Measurements from ENCODE around the gene PPAN.
A peak's percentile ranks its signal among the peaks of the same experiment; 100 is the strongest.

Gene PPAN

GRCh38 chr19:10106100-10106936 is at the start of gene PPAN:
TSS of gene PPAN (plus strand) at chr19:10106362. CDS start at chr19:10106395, 33 bp downstream.
- DNase-seq, result peak; percentile 97

GRCh38 chr19:10061717-10062310 is 44.3 kb upstream of the PPAN start:
- DNase-seq, result no peak

GRCh38 chr19:10068205-10068604 is 38.0 kb upstream of the PPAN start:
- no peak for DNase-seq

- DNase-seq, result no peak
These were observed 37.1 kb upstream of the PPAN start for GRCh38 chr19:10069046-10069445.

- no peak for DNase-seq
These were observed 35.3 kb upstream of the PPAN start for GRCh38 chr19:10070730-10071446.

- peak; percentile 45 for DNase-seq
These were observed 32.0 kb upstream of the PPAN start for GRCh38 chr19:10074153-10074552.

- no peak for DNase-seq
These were observed 29.6 kb upstream of the PPAN start for GRCh38 chr19:10076535-10076934.

GRCh38 chr19:10078329-10078728 is 27.8 kb upstream of the PPAN start:
- no peak for DNase-seq

- DNase-seq, result no peak
These were observed 27.1 kb upstream of the PPAN start for GRCh38 chr19:10079031-10079453.

GRCh38 chr19:10083911-10084310 is 22.3 kb upstream of the PPAN start:
- no peak for DNase-seq

- DNase-seq, result no peak
These were observed 21.4 kb upstream of the PPAN start for GRCh38 chr19:10084803-10085202.

- peak; percentile 31 for DNase-seq
These were observed 20.2 kb upstream of the PPAN start, which contains the start of gene SHFL for GRCh38 chr19:10085641-10086590. TSS of gene SHFL (plus strand) at chr19:10086317. CDS start at chr19:10086428, 111 bp downstream.

- DNase-seq, result no peak
These were observed 19.5 kb upstream of the PPAN start for GRCh38 chr19:10086591-10087192.

- DNase-seq, result no peak
These were observed 18.7 kb upstream of the PPAN start for GRCh38 chr19:10087296-10088061.

- DNase-seq, result no peak
These were observed 17.1 kb upstream of the PPAN start for GRCh38 chr19:10088949-10089554.

- no peak for DNase-seq
These were observed 16.3 kb upstream of the PPAN start for GRCh38 chr19:10089801-10090375.

GRCh38 chr19:10091370-10091687 is 14.8 kb upstream of the PPAN start:
- DNase-seq, result no peak

- DNase-seq, result no peak
These were observed 14.1 kb upstream of the PPAN start for GRCh38 chr19:10091895-10092641.

GRCh38 chr19:10092648-10093294 is 13.4 kb upstream of the PPAN start:
- DNase-seq, result no peak

Measured in NCI-H1092 (cell line).